SJCRH30 (cell line): ENCODE results near the gene PFDN5. TPM values are rescaled to one million over a fixed set of nuclear protein-coding genes. Genes with fewer than 3 reads are reported as not detected.

Experiments used
- DNase-seq, 2 experiments: peaks; one replicate each; pipeline ENCODE4 v3.0.0-alpha.2; 2015 to 2020
- H3K27ac ChIP-seq: fragments of 250-450 bp; sonication (Bioruptor Pico); 2 replicates; pipeline ENCODE4 v1.5.1; 2020; ENCODE audit warnings: mild to moderate bottlenecking, moderate library complexity
- H3K27me3 ChIP-seq: fragments of 250-450 bp; sonication (Bioruptor Pico); 2 replicates; pipeline ENCODE4 v1.5.1; 2020; ENCODE audit warnings: mild to moderate bottlenecking, moderate library complexity
- H3K36me3 ChIP-seq: fragments of 250-450 bp; sonication (Bioruptor Pico); 2 replicates; pipeline ENCODE4 v1.5.1; 2020; ENCODE audit warnings: mild to moderate bottlenecking, moderate library complexity
- H3K4me1 ChIP-seq: fragments of 250-450 bp; sonication (Bioruptor Pico); 2 replicates; pipeline ENCODE4 v1.5.1; 2020; ENCODE audit warnings: mild to moderate bottlenecking, moderate library complexity
- H3K4me3 ChIP-seq: fragments of 250-450 bp; sonication (Bioruptor Pico); 2 replicates; pipeline ENCODE4 v1.5.1; 2020; ENCODE audit warnings: mild to moderate bottlenecking, moderate library complexity
- H3K9me3 ChIP-seq: fragments of 250-450 bp; sonication (Bioruptor Pico); replicated peaks from 2 replicates; pipeline ENCODE4 v1.5.1; 2020; ENCODE audit warnings: mild to moderate bottlenecking, moderate library complexity
- total RNA-seq: library from RNA; depleted of rRNA; stranded (reverse); fragments of >200 nt; shearing (Covaris generic); gene quantifications from 2 replicates; pipeline ENCODE4 v1.2.3, GENCODE V29; 2014

Gene PFDN5
- total RNA-seq, 1 experiment from 2014 or later: 297 TPM

DNA sequence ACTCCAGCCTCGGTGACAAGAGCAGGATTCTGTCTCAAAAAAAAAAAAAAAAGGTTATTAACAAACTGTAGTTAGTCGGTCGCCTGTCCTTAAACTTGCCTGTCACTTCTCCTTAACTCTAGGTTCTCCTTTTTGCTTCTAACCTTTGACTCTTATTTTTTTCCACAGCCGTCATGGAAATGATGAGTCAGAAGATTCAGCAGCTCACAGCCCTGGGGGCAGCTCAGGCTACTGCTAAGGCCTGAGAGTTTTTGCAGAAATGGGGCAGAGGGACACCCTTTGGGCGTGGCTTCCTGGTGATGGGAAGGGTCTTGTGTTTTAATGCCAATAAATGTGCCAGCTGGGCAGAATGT, 3.7 kb downstream of the PFDN5 start:
- no peak for DNase-seq
- H3K4me1 ChIP-seq: 0 out of 2 replicates have a peak, but pooled peaks cover 2% of the 10 kb centered on the region
- peaks cover 23% of the 10 kb centered on the region for H3K36me3 ChIP-seq
- no peaks in the 10 kb centered on the region for H3K27me3 ChIP-seq
- H3K9me3 ChIP-seq: no peaks in the 10 kb centered on the region
- peak overlapping the region; percentile 82 for H3K4me3 ChIP-seq
- no peak overlapping the region for H3K27ac ChIP-seq

DNA sequence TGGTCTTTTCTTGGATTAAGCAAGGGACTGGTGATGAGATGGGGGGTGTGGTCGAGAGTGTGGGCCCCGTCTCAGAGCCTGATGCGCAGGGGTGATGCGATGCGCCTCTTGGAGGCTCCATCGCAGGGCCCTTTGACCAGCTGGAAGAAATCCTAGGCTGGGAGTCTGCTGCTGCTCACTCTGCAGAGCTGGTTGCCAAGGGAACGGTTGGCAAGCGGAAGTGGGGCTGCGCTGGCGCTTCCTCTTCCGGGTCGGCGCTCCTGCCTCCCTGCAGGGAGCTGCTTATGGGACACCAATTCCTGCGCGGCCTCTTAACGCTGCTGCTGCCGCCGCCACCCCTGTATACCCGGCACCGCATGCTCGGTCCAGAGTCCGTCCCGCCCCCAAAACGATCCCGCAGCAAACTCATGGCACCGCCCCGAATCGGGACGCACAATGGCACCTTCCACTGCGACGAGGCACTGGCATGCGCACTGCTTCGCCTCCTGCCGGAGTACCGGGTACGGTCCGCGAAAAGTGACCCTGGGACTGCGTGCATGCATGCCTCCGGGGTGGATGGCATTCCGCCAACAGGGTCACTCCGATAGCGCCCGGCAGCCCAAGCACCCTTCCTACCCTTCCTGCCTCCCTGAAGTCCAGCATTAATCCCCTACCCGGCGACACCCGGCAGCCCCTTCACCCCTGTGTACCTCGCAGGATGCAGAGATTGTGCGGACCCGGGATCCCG, 4.3 kb downstream of the PFDN5 start, which contains the start of gene MYG1:
Gene MYG1 (plus strand): TSS at position 242 of the 727 bp plus-strand sequence. CDS start 43 bp downstream, at position 285.
- H3K4me1 ChIP-seq: 0 out of 2 replicates have a peak, but pooled peaks cover 2% of the 10 kb centered on the region
- no peaks in the 10 kb centered on the region for H3K9me3 ChIP-seq
- peak; percentile 91 to 92 for DNase-seq
- H3K27ac ChIP-seq: peak within 1 kb of the TSS; percentile 3; the same call in 1 of the 2 replicates
- no peaks in the 10 kb centered on the region for H3K27me3 ChIP-seq
- H3K4me3 ChIP-seq: peak within 1 kb of the TSS; percentile 82
- H3K36me3 ChIP-seq: peaks cover 23% of the 10 kb centered on the region

DNA sequence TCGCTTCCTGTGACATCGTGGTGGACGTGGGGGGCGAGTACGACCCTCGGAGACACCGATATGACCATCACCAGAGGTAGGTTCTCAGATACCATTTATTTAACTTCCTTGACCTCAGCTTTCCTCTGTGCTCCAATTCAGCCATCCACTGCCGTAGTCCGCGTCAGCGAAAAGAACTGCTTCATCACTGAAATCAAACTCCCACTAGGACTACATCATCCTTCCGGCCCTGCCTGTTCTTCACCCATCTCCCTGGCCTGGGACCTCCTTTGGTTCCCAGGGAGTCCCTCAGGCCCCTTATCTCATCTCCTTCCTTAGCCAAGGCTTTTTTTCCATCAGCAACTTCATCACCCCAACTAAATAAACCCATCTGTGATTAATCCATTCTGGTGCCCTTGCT, 4.8 kb downstream of the PFDN5 start:
- H3K9me3 ChIP-seq: no peaks in the 10 kb centered on the region
- DNase-seq: peak in 1 of 2 experiments; percentile 14
- H3K27ac ChIP-seq: peak overlapping the region; percentile 3; the same call in 1 of the 2 replicates
- H3K27me3 ChIP-seq: no peaks in the 10 kb centered on the region
- H3K4me3 ChIP-seq: peak overlapping the region; percentile 82
- H3K4me1 ChIP-seq: 0 out of 2 replicates have a peak, but pooled peaks cover 2% of the 10 kb centered on the region
- H3K36me3 ChIP-seq: peaks cover 23% of the 10 kb centered on the region

DNA sequence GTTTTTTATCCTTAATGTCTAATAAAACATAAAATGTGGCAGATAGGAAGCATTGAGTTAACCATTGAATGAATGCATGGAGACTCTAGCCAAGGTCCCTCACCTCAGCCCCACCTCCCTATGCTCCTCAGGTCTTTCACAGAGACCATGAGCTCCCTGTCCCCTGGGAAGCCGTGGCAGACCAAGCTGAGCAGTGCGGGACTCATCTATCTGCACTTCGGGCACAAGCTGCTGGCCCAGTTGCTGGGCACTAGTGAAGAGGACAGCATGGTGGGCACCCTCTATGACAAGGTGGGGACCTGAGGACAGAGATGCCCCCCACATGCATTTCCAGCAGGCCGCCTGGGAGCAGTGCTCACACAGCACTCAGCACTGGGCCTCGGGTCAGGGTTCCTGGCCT, 7.6 kb downstream of the PFDN5 start:
- no peaks in the 10 kb centered on the region for H3K9me3 ChIP-seq
- no peak overlapping the region for H3K4me3 ChIP-seq
- H3K36me3 ChIP-seq: peaks cover 14% of the 10 kb centered on the region

DNA sequence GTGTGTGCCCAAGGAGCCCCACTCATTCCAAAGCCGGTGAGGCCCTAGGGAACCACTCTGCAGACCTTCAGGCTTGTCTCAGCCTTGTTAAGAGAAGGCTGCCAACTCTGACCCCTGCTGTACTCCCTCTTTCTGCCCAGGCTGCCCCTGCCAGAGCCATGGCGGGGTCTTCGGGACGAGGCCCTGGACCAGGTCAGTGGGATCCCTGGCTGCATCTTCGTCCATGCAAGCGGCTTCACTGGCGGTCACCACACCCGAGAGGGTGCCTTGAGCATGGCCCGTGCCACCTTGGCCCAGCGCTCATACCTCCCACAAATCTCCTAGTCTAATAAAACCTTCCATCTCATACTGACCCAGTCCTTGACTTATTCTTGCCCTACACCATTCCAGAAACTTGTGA, 11.5 kb downstream of the PFDN5 start:
- Histone ChIP-seq H3K27me3 (no peaks in the 10 kb centered on the region), H3K9me3 (no peaks in the 10 kb centered on the region), H3K27ac (no peak overlapping the region), H3K36me3 (peaks cover 6% of the 10 kb centered on the region), H3K4me3 (no peak overlapping the region), H3K4me1 (no peaks in the 10 kb centered on the region)
- DNase-seq: no peak

More for the DNA sequence above, 7.6 kb downstream of the PFDN5 start:
- DNase-seq: no peak
- Histone ChIP-seq H3K4me1 (0 out of 2 replicates have a peak, but pooled peaks cover 2% of the 10 kb centered on the region), H3K27ac (no peak overlapping the region), H3K27me3 (no peaks in the 10 kb centered on the region)

DNA sequence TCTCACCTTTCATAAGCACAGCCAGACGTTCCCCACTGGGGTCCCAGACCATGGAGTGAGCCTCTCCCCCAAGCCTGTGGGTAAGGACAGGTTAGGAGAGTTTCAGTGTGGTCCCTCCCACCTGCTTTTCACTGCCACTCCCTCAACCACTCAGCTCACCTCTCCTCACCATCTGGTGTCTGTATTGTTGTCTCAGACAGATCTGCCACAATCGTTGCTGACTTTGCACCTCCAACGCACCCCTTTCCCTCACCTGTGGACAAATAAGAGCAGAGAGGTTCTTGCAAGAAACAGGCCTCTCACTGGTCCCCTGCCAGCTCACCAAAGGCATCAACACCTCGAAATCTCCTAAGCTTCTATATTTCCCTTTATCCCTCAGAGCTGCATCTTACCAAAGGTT, 12.9 kb downstream of the PFDN5 start:
- Histone ChIP-seq H3K4me3 (no peak overlapping the region), H3K36me3 (no peaks in the 10 kb centered on the region; the same call in 1 of the 2 replicates), H3K27me3 (no peaks in the 10 kb centered on the region), H3K27ac (no peak overlapping the region), H3K9me3 (no peaks in the 10 kb centered on the region), H3K4me1 (no peaks in the 10 kb centered on the region)
- no peak for DNase-seq

DNA sequence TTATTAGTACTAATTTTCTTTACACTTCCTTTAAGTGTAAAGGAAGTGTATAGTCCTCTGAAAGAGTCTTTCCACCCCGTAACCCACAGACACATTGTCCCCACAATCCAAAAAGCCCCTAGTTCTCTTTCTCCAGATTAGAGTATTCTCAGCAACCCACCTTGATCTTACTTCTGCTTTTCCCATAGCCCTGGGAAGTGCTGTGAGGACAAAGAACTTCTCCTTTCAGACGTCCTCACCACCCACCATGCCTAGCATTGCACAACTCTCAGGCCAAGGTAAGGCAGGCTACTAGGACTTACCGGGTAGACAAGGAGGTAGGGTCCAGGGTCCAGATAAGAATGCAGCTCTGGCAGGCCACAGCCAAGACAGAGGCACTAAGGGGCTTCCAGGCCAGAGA, 18.7 kb downstream of the PFDN5 start:
- Histone ChIP-seq H3K4me3 (no peak overlapping the region), H3K36me3 (no peaks in the 10 kb centered on the region), H3K4me1 (no peaks in the 10 kb centered on the region), H3K9me3 (no peaks in the 10 kb centered on the region), H3K27me3 (no peaks in the 10 kb centered on the region), H3K27ac (no peak overlapping the region)
- DNase-seq: no peak

DNA sequence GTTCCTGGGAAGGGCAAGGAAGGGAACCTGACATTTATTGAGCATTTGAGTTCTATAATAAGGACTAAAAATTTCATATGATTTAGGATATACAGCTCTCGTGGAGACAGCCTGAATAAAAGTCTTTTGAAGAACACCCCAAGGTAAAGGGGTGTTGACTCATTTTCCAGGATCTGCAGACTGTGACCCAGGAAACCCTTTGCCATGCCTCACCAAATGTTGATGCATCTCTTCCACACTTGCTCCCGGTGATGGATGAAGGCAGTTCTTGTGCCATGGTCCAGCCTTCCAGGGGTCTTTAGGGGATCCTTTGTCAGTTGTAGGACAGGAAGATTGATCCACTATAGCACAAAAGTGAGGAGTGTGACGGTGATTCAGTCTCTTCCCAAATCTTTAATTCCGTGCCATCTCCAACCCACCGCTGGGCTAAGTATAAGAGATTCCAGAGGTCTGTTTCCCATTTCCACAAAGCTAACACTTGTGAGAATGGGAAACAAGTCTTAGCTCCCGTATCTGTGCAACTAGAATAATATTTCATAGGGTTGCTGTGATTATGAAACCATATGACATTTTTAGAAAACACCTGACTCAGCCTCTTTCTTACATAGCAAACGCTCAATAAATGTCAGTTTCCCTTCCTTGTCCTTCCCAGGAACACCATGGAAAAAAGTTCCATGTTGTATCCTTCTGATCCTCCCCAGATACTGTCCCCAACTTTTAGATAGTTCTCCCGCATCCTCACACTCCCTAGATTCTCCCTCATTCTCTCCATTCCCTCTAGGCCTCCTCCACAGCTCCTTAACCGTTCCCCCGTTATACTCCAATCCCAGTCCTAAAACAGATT, 25.2 kb downstream of the PFDN5 start:
- Histone ChIP-seq H3K4me1 (0 out of 2 replicates have a peak, but pooled peaks cover 4% of the 10 kb centered on the region), H3K4me3 (peak overlapping the region; percentile 85), H3K9me3 (no peaks in the 10 kb centered on the region), H3K36me3 (no peaks in the 10 kb centered on the region), H3K27me3 (no peaks in the 10 kb centered on the region), H3K27ac (peak overlapping the region; percentile 79; the same call in 1 of the 2 replicates)
- DNase-seq: no peak

DNA sequence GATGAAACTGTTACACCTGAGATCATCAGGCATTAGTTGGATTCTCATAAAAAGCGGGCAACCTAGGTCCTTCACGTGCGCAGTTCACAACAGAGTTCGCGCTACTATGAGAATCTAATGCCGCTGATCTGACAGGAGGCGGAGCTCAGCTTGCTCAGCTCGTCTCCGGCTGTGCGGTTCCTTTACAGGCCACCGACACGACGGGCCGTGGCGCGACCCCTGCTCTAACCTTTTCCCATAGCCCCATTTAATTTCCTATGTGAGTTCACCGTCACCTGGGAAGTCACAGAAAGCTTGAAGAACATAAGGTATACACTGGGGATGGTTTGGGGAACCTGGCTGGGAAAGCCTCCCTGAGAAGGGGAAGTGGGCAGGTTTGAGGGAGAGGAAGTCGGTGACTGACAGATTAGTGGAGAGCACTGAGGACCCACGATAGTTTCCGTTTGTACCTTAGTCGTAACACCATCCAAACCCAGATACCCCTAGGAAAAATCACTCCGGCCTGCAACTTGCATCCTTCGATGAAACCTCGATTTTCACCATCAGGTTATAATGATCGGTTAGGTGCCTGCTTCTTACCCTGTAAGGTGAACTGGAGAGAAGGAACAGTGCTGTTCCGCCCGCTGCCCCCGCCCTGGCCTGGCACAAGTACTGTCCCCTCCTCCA, 28.9 kb downstream of the PFDN5 start:
- H3K27me3 ChIP-seq: peaks cover 10% of the 10 kb centered on the region
- no peaks in the 10 kb centered on the region for H3K9me3 ChIP-seq
- H3K4me1 ChIP-seq: 0 out of 2 replicates have a peak, but pooled peaks cover 4% of the 10 kb centered on the region
- no peak for DNase-seq
- no peaks in the 10 kb centered on the region for H3K36me3 ChIP-seq
- peak overlapping the region; percentile 80; the same call in 1 of the 2 replicates for H3K27ac ChIP-seq
- H3K4me3 ChIP-seq: peak overlapping the region; percentile 71

DNA sequence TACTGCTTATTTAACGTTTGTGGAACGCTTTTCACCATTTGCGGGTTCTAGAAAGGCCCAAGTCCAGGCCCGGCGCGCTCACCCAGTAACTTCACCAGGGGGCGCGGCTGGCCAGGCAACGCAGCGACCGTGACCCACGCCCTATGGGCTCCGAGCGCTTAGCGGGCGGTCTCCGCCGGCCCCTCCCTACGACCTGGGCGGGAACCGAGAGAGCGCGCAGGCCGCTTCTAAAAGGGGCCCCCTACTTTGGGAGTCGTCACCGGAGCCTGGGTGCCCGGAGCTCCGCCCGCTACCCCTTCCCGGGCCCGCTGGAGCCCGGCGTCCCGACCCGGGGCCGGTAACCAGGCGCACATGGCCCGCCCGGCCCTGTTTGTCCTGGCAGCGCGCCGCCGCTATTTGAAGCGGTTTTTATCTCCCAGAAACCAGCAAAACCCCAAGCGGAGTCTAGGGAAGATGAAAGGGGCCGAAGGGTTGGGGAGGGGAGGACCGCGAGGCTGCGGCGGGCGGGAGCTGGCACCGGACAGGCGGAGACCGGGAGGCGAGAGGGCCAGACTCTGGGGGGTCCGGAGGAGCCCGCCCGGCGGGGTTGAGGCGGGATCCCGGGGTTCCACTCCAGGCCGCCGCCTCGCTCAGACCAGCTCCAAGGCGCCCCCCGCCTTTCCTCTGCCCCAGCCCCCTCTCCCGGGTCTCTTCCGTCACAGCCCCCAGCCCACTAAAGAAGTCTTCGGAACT, 29.6 kb downstream of the PFDN5 start:
- peak overlapping the region; percentile 71 for H3K4me3 ChIP-seq
- peak overlapping the region; percentile 80 for H3K27ac ChIP-seq
- peak; percentile 91 to 93 for DNase-seq
- no peaks in the 10 kb centered on the region for H3K9me3 ChIP-seq
- no peaks in the 10 kb centered on the region for H3K36me3 ChIP-seq
- H3K4me1 ChIP-seq: 0 out of 2 replicates have a peak, but pooled peaks cover 4% of the 10 kb centered on the region
- peaks cover 10% of the 10 kb centered on the region for H3K27me3 ChIP-seq

DNA sequence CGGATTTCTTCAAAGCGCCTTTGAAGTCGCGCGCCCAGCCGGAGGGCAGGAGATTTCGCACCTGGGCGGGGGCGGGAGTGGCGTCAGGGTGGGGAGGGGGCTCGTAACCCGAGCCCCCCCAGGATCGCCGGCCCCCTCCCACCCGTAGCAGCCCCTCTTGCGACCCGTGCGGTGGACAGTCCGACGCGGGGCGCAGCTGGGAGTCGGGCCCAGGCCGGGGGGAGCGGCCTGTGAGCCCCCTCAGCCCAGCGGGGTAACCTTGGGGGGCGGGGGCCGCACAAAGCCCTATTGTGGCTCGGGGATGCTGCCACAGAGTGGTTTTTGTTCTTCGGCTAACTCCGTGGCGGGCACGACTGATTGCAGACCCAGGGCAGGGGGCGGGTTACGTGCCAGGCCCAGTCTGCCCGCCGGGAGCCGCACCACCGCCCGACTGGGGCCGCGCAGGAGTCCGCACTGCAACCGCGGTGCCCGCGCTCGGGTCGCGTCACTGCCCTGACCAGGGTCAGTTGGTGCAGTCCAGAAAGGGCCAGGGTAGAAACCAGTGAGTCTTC, 30.2 kb downstream of the PFDN5 start:
- peak overlapping the region; percentile 71 for H3K4me3 ChIP-seq
- peak; percentile 28 to 38 for DNase-seq
- H3K27ac ChIP-seq: peak overlapping the region; percentile 80
- H3K4me1 ChIP-seq: 0 out of 2 replicates have a peak, but pooled peaks cover 4% of the 10 kb centered on the region
- H3K27me3 ChIP-seq: peaks cover 10% of the 10 kb centered on the region
- H3K9me3 ChIP-seq: no peaks in the 10 kb centered on the region
- no peaks in the 10 kb centered on the region for H3K36me3 ChIP-seq

DNA sequence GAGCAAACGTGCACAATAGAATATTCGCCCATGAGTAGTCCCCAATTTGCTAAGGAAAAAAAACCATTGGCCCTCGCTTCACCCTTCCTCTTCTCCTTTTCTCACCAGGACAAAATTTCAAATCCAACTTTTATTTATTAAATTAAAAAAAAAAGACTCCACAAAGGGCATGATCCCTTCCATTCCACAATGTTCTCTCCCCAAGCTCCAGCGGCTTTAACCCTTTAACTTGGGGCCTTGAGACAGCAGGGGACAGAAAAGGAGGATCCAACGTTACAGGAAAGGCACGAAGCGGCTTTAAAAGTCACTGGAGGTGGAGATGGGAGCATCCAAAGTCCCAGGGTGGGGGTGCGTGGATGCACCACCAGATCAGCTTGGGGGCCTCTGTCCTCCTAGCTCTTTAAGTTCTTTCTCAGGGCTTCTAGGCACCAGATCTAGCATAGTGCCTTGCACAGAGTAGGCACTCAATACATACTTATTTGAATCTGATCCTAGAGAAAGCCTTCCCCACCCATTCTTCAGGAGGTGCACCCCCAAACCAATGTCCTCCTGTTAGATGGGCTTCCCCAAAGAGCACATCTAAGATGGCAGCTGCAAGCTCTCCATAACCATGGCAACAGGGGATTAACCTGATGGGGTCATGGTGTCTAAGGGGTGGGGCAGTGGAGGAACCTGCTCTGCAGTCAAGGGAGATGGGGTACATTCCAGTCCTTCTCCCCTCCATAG, 31.3 kb downstream of the PFDN5 start:
- no peaks in the 10 kb centered on the region for H3K36me3 ChIP-seq
- no peak overlapping the region for H3K27ac ChIP-seq
- no peak for DNase-seq
- H3K4me1 ChIP-seq: 0 out of 2 replicates have a peak, but pooled peaks cover 4% of the 10 kb centered on the region
- H3K9me3 ChIP-seq: no peaks in the 10 kb centered on the region
- peaks cover 10% of the 10 kb centered on the region for H3K27me3 ChIP-seq
- H3K4me3 ChIP-seq: no peak overlapping the region

DNA sequence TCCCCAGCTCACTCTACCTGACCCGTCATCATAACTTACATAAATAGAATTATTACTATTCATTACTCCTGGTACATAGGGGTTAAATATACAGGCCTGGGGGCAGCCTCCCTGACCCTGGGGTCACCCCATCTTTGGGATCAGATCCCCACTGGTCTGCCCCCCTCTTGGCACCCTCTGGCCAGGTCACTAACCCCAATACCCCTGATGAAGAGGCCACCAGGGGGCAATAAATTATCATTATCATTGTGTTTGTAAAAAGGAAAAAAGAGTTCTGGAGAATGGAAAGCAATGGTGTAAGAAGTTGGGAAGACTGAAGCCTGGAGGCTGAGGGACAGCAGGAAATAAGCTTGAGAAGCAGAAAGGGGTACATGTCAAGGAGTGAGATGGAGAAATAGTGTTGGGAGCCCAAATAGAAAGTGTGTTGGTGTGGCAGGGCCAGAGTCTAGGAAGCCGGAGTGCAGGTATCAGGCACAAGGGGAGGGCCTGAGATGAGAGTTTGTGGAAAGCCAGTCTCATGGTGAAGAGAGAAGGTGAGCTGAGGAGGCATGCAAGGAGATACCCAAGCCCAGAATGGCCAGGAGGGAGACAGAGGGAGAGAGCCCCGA, 32.2 kb downstream of the PFDN5 start:
- Histone ChIP-seq H3K4me1 (0 out of 2 replicates have a peak, but pooled peaks cover 4% of the 10 kb centered on the region), H3K9me3 (no peaks in the 10 kb centered on the region), H3K4me3 (no peak overlapping the region), H3K36me3 (no peaks in the 10 kb centered on the region), H3K27ac (no peak overlapping the region), H3K27me3 (peaks cover 10% of the 10 kb centered on the region)
- peak in 1 of 2 experiments; percentile 28 for DNase-seq
